ENCODE measurements around the gene SPDYE3. TPM values are rescaled to one million over a fixed set of nuclear protein-coding genes. Genes with fewer than 3 reads are reported as not detected.
"Not testable (repeated sequence)": the region's sequence is repeated elsewhere in the genome, so short reads cannot be mapped to it uniquely, and the experiment has no call there.

The SPDYE3 gene
- total RNA-seq, 4 donors from 2014 or later: not detected

- TF ChIP-seq POLR2A (IDR thresholded peaks at IDR 0.05): no peak
- no peak for TF ChIP-seq CTCF (IDR thresholded peaks at IDR 0.05 in 4 of 5, conservative IDR thresholded peaks at IDR 0.05 in 1 of 5)
- Histone ChIP-seq H3K4me3 (no peak overlapping the region), H3K9me3 (no peaks in the 10 kb centered on the region), H3K36me3 (peaks cover 0 to 85% of the 10 kb centered on the region in 2 donors), H3K27ac (peak overlapping the region; percentile 27 to 84 (median 62)), H3K27me3 (no peaks in the 10 kb centered on the region), H3K4me1 (peaks cover 6 to 12% of the 10 kb centered on the region in 2 donors)
- in situ Hi-C loops (cut with MboI; ENCODE audit: low sequenced_read_pairs in 4 of 4) (loop anchor here in 2 of 4 donors (25.0 kb wide), 2 partner anchors 187 to 212 kb away; partner anchors contain the start of genes GAL3ST4 (in 1 of the 2), LAMTOR4 (in 1 of the 2), MBLAC1 (in 1 of the 2) and TRAPPC14 (in 1 of the 2)), intact Hi-C loops (cut with DNase I; ENCODE audit: low total_unique reads) (loop anchor here (10.0 kb wide), 2 partner anchors 75 to 135 kb away; partner anchors contain the start of gene PVRIG)
- ATAC-seq (no peak), DNase-seq (no peak)
Measured at GRCh38 chr7:100349757-100350156, 42.3 kb downstream of the SPDYE3 start.

GRCh38 chr7:100351657-100352058 is 44.2 kb downstream of the SPDYE3 start:
- no peak for DNase-seq
- H3K27me3 ChIP-seq: no peaks in the 10 kb centered on the region
- H3K4me3 ChIP-seq: no peak overlapping the region
- peaks cover 0 to 97% of the 10 kb centered on the region in 2 donors for H3K36me3 ChIP-seq
- in situ Hi-C loops (cut with MboI; ENCODE audit: low sequenced_read_pairs in 4 of 4): no loop called here
- TF ChIP-seq POLR2A (IDR thresholded peaks at IDR 0.05): no peak
- TF ChIP-seq CTCF (IDR thresholded peaks at IDR 0.05 in 4 of 5, conservative IDR thresholded peaks at IDR 0.05 in 1 of 5): no peak
- H3K4me1 ChIP-seq: peaks cover 0 to 5% of the 10 kb centered on the region in 2 donors
- ATAC-seq: no peak
- H3K9me3 ChIP-seq: no peaks in the 10 kb centered on the region
- intact Hi-C loops (cut with DNase I; ENCODE audit: low total_unique reads): no loop called here
- H3K27ac ChIP-seq: no peak overlapping the region

GRCh38 chr7:100352230-100352781 is 44.8 kb downstream of the SPDYE3 start:
- DNase-seq; H3K9me3 ChIP-seq; H3K27ac ChIP-seq; in situ Hi-C loops (cut with MboI; ENCODE audit: low sequenced_read_pairs in 4 of 4); H3K4me1 ChIP-seq; intact Hi-C loops (cut with DNase I; ENCODE audit: low total_unique reads); H3K27me3 ChIP-seq; H3K4me3 ChIP-seq; ATAC-seq: not testable (repeated sequence)
- peaks cover 0 to 97% of the 10 kb centered on the region in 2 donors for H3K36me3 ChIP-seq

GRCh38 chr7:100352984-100353684 is 45.6 kb downstream of the SPDYE3 start:
- Histone ChIP-seq H3K27me3 (no peaks in the 10 kb centered on the region), H3K36me3 (peaks cover 0 to 97% of the 10 kb centered on the region in 2 donors), H3K9me3 (no peaks in the 10 kb centered on the region), H3K27ac (no peak overlapping the region), H3K4me1 (no peaks in the 10 kb centered on the region), H3K4me3 (no peak overlapping the region)
- intact Hi-C loops (cut with DNase I; ENCODE audit: low total_unique reads): no loop called here
- in situ Hi-C loops (cut with MboI; ENCODE audit: low sequenced_read_pairs in 4 of 4): no loop called here
- no peak for TF ChIP-seq POLR2A (IDR thresholded peaks at IDR 0.05)
- no peak for TF ChIP-seq CTCF (IDR thresholded peaks at IDR 0.05 in 4 of 5, conservative IDR thresholded peaks at IDR 0.05 in 1 of 5)
- no peak for DNase-seq
- ATAC-seq: no peak

GRCh38 chr7:100353685-100354330 is 46.3 kb downstream of the SPDYE3 start:
- in situ Hi-C loops (cut with MboI; ENCODE audit: low sequenced_read_pairs in 4 of 4): no loop called here
- no peaks in the 10 kb centered on the region for H3K4me1 ChIP-seq
- H3K36me3 ChIP-seq: peaks cover 0 to 98% of the 10 kb centered on the region in 2 donors
- no peak overlapping the region for H3K27ac ChIP-seq
- intact Hi-C loops (cut with DNase I; ENCODE audit: low total_unique reads): no loop called here
- no peak overlapping the region for H3K4me3 ChIP-seq
- H3K9me3 ChIP-seq: no peaks in the 10 kb centered on the region
- DNase-seq (no peak), ATAC-seq (no peak)
- TF ChIP-seq CTCF (IDR thresholded peaks at IDR 0.05 in 4 of 5, conservative IDR thresholded peaks at IDR 0.05 in 1 of 5) (no peak), POLR2A (IDR thresholded peaks at IDR 0.05) (no peak)
- H3K27me3 ChIP-seq: no peaks in the 10 kb centered on the region
